ENCODE results near the gene CD55.
"Not testable (repeated sequence)": the region's sequence is repeated elsewhere in the genome, so short reads cannot be mapped to it uniquely, and the experiment has no call there.

Gene CD55

GRCh38 chr1:207306603-207307002 is 14.9 kb upstream of the CD55 start:
- DNase-seq: no peak

DNA sequence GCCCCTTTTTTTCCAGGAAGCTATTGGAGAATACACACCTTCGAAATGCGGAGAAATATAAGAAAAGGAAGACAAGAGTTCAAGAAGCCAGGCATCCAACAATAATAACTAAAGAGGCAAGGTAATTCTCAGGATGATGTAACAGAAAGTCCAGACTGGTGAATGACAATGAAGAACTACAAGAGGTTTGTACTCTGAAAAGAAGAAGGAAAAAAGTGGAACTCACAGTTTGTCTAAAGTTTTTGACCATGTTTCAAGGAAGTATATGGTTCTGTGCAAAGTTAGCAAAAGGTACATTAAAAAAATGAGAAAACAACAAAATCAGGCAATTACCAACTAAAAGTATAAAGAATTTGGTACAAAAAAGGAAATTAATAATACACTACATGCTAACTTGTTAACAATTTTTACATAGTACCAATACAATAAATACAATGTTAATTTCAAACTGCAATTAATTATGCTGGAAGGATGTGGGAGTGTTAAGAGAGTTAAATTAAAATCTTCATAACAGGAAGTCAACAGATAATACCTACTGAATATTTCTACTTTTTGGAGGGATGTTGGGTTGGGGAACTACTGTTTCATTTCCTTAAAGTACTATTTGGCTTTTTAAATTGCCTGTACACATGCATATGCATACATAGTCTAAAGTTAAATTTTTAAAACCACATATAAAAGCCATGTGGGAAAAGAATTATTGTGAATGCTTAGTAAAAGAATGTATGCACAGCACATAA is 12.9 kb upstream of the CD55 start:
- no peak for DNase-seq

DNA sequence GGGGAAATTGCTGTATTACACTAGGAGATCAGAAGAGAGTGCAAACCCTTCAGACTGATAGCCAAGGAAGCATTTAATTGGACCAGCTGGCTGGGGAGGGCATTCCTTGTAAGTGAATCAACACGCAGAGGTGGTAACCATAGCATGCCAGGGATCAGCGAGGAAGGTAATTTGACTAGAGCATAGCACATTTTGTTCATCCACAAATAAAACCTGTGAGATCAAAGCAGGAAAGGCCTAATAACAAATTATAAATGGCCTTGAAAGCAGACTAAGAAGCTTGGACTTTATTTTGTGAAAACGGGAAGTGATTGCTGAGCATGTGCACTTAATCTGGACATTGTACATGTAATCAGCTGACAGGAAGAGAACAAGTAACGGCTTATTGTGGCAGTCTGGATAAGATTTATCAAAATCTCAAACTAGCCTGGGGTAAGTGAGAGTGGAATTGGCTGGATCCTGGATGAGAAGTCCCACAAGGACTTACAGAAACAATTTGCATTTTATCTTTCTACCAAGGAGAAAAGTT is 11.7 kb upstream of the CD55 start:
- peak; percentile 97 for DNase-seq

DNA sequence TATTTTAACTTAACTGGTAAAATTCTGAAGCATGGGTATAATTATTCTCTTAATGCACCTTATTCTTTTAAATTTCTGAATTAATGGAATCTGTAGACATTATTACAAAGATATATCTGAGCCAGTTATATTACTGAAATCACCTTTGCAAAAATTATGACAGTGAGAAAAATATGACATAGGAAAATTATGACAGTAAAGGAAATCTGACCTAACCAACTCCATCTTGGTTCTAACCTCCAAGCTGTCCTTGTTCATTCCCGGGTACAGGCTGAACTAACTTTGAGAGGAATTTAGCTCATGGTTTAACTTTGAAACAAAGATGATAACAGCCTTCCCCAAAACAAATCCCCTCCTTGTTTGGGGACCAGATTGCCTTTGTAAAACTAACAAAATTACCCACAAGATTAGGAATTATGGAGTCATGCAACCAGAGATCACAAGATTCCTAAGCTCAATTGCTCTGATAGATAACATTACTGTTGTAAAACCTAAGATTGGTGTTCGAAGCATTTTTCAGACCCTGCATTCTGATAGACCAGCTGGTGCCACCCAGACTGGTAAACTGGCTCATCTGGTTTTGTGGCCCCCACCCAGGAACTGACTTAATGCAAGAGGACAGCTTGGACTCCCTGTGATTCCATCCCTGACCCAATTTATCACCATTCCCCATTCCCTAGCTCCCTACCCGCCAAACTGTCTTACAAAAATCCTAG is 9.4 kb upstream of the CD55 start:
- DNase-seq: no peak

DNA sequence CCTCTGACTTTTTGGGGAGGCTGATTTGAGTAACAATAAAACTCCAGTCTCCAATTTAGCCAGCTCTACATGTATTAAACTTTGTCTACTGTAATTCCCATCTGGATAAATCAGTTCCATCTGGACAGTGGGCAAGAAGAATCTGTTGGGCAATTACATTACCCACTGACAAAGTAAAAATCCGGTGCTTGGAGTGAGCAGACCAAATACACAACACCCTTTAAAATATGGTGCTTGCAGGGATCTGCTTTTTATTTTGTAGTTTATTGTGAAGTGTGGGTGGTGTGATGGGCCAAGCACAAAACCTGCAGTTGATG is 8.9 kb upstream of the CD55 start:
- DNase-seq: no peak

- no peak for DNase-seq
Observed at GRCh38 chr1:207313131-207313530, 8.3 kb upstream of the CD55 start.

DNA sequence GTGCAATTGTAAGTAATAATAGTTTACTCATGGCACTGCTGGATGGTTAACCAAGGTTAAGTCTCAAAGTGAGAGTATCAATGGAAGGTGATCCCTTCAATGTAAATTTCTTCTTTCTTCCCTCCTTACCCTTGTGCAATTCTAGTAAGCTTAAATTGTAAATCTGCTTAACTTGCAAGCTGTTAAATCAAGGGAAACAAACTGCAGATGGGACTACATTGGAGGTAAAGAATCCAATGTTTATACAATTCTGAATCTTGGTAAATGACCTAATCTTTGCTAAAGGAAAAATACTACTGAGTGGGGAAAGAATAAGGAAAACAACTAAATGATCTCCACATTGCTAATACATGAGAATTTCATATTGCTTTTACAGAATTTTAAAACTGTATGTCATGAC is 6.7 kb upstream of the CD55 start:
- no peak for DNase-seq

- no peak for DNase-seq
Observed at GRCh38 chr1:207315435-207315834, 6.0 kb upstream of the CD55 start.

- no peak for DNase-seq
Observed at GRCh38 chr1:207316141-207316540, 5.3 kb upstream of the CD55 start.

DNA sequence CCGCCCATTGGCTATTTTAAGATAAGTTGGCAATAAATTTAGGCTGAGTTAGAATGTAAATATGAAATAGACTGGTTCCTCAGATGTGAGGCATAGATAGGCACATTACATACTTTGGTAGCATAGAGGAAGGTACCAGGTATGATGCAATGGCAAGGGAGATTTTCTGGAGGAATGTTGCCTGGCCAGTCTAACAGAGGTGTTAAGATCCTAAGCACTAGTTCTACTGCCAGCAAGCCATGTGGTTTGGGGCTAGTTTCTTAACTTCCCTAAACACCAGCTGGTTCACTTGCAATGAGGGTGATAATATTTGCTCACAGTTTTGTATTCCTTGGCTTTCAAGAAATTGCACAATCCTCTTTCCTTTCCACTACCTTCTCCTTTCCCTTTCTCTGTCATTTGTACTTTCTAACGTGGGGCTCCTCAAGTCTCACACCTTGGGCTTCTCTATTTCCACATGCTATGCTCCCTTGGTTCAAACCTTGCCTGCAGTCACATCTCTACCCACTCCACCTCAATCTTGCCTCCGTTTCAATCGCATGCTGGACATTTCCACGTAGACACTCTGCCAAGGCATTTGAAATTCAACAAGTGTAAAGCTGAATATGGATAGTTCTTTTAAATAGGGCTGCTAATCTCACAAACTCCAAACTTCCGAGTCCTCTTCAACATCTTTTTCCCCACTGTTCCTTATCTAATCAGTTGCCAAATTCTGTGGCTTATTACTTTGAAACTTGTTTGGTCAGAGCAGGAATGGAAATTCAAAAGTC is 4.7 kb upstream of the CD55 start:
- DNase-seq: no peak

GRCh38 chr1:207317561-207317960 is 3.9 kb upstream of the CD55 start:
- DNase-seq: no peak

- DNase-seq: no peak
Observed at GRCh38 chr1:207318072-207318619, 3.3 kb upstream of the CD55 start.

GRCh38 chr1:207319199-207319598 is 2.3 kb upstream of the CD55 start:
- DNase-seq: no peak

DNA sequence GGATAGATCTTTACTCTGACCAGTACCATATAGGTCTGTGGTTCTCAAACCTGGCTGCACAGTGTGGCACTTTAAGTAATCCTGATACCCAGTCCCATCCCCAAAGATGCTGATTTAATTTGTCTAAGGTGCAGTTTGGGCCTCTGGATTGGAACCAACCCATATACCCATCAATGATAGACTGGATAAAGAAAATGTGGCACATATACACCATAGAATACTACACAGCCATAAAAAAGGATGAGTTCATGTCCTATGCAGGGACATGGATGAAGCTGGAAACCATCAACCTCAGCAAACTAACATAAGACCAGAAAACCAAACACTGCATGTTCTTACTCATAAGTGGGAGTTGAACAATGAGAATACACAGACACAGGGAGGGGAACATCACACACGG is 1.4 kb upstream of the CD55 start:
- not testable (repeated sequence) for DNase-seq

GRCh38 chr1:207321790-207322645 is 540 bp downstream of the CD55 start:
- peak; percentile 20 for DNase-seq

DNA sequence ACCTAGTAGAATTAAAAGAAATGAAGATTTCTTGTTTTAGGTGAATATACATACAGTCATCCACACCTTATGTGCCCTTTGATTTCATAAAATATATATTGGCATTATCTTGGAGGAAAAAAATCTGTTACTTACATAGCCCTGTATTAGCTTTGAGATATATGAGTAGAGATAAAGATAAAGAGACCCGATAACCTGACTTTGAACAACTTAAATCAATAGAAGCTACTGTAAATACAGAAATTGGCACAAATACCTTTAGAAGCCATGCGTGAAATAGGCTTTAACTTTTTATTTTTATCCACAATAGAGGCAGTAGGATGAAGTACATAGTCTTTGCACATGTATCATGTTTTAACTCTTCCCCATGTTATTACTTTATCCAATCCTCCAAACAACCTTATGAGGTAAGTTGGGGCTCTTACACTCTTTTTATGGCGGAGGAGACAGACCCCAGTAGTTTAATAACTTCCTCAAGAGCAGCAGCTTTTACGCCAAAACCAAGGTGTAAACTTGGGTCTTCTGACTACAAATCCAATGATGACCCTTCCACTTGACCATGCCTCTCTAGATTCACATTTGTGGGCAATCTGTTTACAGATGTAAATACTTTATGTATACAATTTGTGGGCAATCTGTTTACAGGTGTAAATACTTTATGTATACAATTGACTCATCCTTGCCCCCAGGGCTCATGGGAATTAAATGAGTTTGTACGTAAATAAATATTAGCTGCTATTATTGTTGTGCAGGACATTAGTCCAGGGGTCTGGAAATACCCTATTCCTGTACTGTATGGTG is 2.1 kb downstream of the CD55 start:
- no peak for DNase-seq

GRCh38 chr1:207328004-207328403 is 6.5 kb downstream of the CD55 start:
- no peak for DNase-seq

- no peak for DNase-seq
Observed at GRCh38 chr1:207328908-207329440, 7.5 kb downstream of the CD55 start.

GRCh38 chr1:207329469-207329868 is 8.0 kb downstream of the CD55 start:
- no peak for DNase-seq

- no peak for DNase-seq
Observed at GRCh38 chr1:207330011-207330710, 8.7 kb downstream of the CD55 start.
